ENCODE measurements around the gene PPP1R2. TPM values are rescaled to one million over a fixed set of nuclear protein-coding genes. Genes with fewer than 3 reads are reported as not detected.

PPP1R2 gene
- total RNA-seq, 1 experiment from 2014 or later, result 38.3 TPM

DNA sequence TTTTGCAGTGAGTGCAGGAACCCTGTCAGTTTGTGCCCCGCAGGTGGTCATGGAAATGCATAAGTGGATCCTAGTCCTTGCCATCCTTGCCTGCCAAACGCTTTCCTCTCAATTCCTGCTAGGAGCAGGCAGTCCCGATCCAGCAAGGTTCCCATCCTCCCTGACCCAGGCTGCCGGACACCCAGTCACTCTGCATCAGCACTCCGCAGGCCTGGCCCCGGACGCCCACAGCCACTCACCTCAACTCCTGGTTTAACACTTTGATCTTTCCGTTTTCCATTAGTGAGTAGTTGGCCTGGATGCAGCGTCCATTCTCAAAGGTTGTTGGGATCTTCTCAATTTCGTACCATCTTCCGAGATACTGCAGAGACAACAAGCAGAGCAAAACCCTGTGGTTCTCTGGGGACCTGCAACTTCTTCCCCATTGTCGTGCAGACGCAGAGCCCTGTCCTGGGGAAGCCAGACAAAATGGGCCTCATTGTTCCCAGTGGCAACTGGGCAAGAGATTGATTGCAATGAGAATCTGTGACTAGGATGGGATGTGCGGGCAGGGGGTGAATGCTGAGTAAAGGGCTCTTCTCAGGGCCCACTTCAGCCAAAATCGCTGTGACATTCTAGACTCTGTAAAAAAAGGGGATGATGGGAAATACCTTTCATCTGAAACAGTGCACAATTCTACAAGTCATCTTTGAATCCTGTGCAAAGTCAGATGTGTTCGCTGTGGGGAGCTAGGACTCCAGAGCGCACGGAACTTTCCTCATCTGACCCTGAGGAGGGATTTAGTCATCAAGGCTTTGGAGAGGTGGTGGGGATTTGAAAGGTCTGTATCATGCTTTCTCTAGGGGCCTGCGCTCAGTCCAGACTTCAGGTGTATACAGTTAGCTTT lies 30.7 kb upstream of the PPP1R2 start:
- no peak overlapping the region for H3K56ac ChIP-seq (ENCODE audit: insufficient read length, low read depth, low read length)
- TF ChIP-seq, protein P1, sequence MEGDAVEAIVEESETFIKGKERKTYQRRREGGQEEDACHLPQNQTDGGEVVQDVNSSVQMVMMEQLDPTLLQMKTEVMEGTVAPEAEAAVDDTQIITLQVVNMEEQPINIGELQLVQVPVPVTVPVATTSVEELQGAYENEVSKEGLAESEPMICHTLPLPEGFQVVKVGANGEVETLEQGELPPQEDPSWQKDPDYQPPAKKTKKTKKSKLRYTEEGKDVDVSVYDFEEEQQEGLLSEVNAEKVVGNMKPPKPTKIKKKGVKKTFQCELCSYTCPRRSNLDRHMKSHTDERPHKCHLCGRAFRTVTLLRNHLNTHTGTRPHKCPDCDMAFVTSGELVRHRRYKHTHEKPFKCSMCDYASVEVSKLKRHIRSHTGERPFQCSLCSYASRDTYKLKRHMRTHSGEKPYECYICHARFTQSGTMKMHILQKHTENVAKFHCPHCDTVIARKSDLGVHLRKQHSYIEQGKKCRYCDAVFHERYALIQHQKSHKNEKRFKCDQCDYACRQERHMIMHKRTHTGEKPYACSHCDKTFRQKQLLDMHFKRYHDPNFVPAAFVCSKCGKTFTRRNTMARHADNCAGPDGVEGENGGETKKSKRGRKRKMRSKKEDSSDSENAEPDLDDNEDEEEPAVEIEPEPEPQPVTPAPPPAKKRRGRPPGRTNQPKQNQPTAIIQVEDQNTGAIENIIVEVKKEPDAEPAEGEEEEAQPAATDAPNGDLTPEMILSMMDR (conservative IDR thresholded peaks at IDR 0.05), result no peak
- no peak overlapping the region for H4K8ac ChIP-seq (replicated peaks; ENCODE audit: insufficient read length, low read depth, low read length)
- H3K14ac ChIP-seq (ENCODE audit: insufficient read depth, low read length), result no peak overlapping the region
- no peaks in the 10 kb centered on the region for H3K79me1 ChIP-seq (ENCODE audit: insufficient read depth, low read depth, low read length, poor library complexity, severe bottlenecking)
- DNase-seq, result no peak
- H4K5ac ChIP-seq (ENCODE audit: insufficient read length, low read depth, low read length), result no peak overlapping the region
- no peaks in the 10 kb centered on the region for H3K9me3 ChIP-seq (ENCODE audit: control insufficient read depth, low read depth, low read length)
- no peak overlapping the region for H3K4ac ChIP-seq (ENCODE audit: low read depth, low read length)
- no peak overlapping the region for H2BK5ac ChIP-seq (ENCODE audit: insufficient read length, low read length)
- no peak overlapping the region for H3K27ac ChIP-seq (ENCODE audit: insufficient read length, low read depth, low read length)
- H3T11ph ChIP-seq (ENCODE audit: low read length), result no peak overlapping the region
- H2AK5ac ChIP-seq (ENCODE audit: insufficient read length, low read length), result no peak overlapping the region
- H2BK12ac ChIP-seq (ENCODE audit: insufficient read length, low read depth, low read length), result no peak overlapping the region
- no peaks in the 10 kb centered on the region for H3K27me3 ChIP-seq (ENCODE audit: insufficient read depth, low read length)
- no peaks in the 10 kb centered on the region; the same call in 1 of the 2 replicates for H3K4me1 ChIP-seq (ENCODE audit: insufficient read depth, low read length)
- peaks cover 2% of the 10 kb centered on the region for H3K23me2 ChIP-seq (ENCODE audit: insufficient read length, low read depth, low read length, poor library complexity, severe bottlenecking)
- H3K27me3 Mint-ChIP-seq (ENCODE audit: low read depth), result peaks cover 7% of the 10 kb centered on the region
- H3K18ac ChIP-seq (ENCODE audit: insufficient read length, low read depth, low read length), result no peak overlapping the region
- H3K9me3 Mint-ChIP-seq, result peaks cover 4 to 5% of the 10 kb centered on the region in 2 experiments; a peak in 1 of 5 replicates
- WGBS (ENCODE audit: extremely low coverage, insufficient read length, low lambda C conversion rate), result no CpG with 5 or more reads among the region's 19 CpGs
- H2BK15ac ChIP-seq (ENCODE audit: low read depth, low read length), result no peak overlapping the region
- H3K36me3 Mint-ChIP-seq (ENCODE audit: insufficient read depth in 1 of 3, low read depth in 3 of 3), result 0 out of 7 replicates have a peak, but pooled peaks cover 0 to 2% (median 0%) of the 10 kb centered on the region in 3 experiments
- no peak overlapping the region for H3K9ac ChIP-seq (ENCODE audit: extremely low read depth, insufficient read length, low read length)
- no peak overlapping the region for H2AFZ ChIP-seq (ENCODE audit: low read length)
- peak overlapping the region in 2 of 3 experiments; percentile 17 to 41; a peak in 1 of 7 replicates for H3K27ac Mint-ChIP-seq
- peaks cover 15 to 16% of the 10 kb centered on the region in 2 experiments for H3K4me1 Mint-ChIP-seq
- H2BK120ac ChIP-seq (ENCODE audit: low read depth, low read length, poor library complexity, severe bottlenecking), result no peak overlapping the region
- no peak overlapping the region for H3K4me3 Mint-ChIP-seq
- no peak overlapping the region for H2BK20ac ChIP-seq (ENCODE audit: low read depth, low read length, poor library complexity, severe bottlenecking)
- H3K23ac ChIP-seq (ENCODE audit: insufficient read length, low read depth, low read length), result no peak overlapping the region
- H3K79me2 ChIP-seq (ENCODE audit: insufficient read depth, low read length), result no peaks in the 10 kb centered on the region
- no peak overlapping the region for H4K91ac ChIP-seq (ENCODE audit: insufficient read length, low read depth, low read length)
- H3K4me2 ChIP-seq (ENCODE audit: insufficient read depth, insufficient read length, low read length), result no peak overlapping the region
- no peaks in the 10 kb centered on the region for H4K20me1 ChIP-seq (ENCODE audit: control insufficient read depth, insufficient read depth, insufficient read length)
